Measurements from ENCODE around the gene KYNU.

The KYNU gene

GRCh38 chr2:142862299-142862698 is 15.2 kb upstream of the KYNU start:
- ATAC-seq: no peak
- no peak for TF ChIP-seq SNAI2 (CRISPR knock-in tag; IDR thresholded peaks at IDR 0.05)
- TF ChIP-seq CSRNP3 (CRISPR knock-in tag; IDR thresholded peaks at IDR 0.05): no peak
- no peak for TF ChIP-seq PATZ1 (CRISPR knock-in tag; IDR thresholded peaks at IDR 0.05; ENCODE audit: borderline replicate concordance)

- TF ChIP-seq CSDC2 (CRISPR knock-in tag; IDR thresholded peaks at IDR 0.05): no peak
- no peak for TF ChIP-seq ZNF565 (CRISPR knock-in tag; conservative IDR thresholded peaks at IDR 0.05; ENCODE audit: low read depth)
- TF ChIP-seq TSHZ2 (CRISPR knock-in tag; IDR thresholded peaks at IDR 0.05): no peak
- TF ChIP-seq PATZ1 (CRISPR knock-in tag; IDR thresholded peaks at IDR 0.05; ENCODE audit: borderline replicate concordance): no peak
- no peak for TF ChIP-seq TCF4 (CRISPR knock-in tag; IDR thresholded peaks at IDR 0.05; ENCODE audit: borderline replicate concordance)
- no peak for TF ChIP-seq CSRNP3 (CRISPR knock-in tag; IDR thresholded peaks at IDR 0.05)
- no peak for TF ChIP-seq ARNTL (CRISPR knock-in tag; IDR thresholded peaks at IDR 0.05; ENCODE audit: borderline replicate concordance, low read depth)
- no peak for TF ChIP-seq OSR1 (CRISPR knock-in tag; IDR thresholded peaks at IDR 0.05)
- no peak for TF ChIP-seq BACH2 (CRISPR knock-in tag; IDR thresholded peaks at IDR 0.05; ENCODE audit: borderline replicate concordance)
- no peak for ATAC-seq
Measured at GRCh38 chr2:142862847-142863246, 14.6 kb upstream of the KYNU start.

- ATAC-seq: no peak
- no peak for TF ChIP-seq ISL1 (CRISPR knock-in tag; IDR thresholded peaks at IDR 0.05)
- no peak for TF ChIP-seq RARB (CRISPR knock-in tag; IDR thresholded peaks at IDR 0.05)
- TF ChIP-seq ARNTL (CRISPR knock-in tag; IDR thresholded peaks at IDR 0.05; ENCODE audit: borderline replicate concordance, low read depth): no peak
- no peak for TF ChIP-seq GLIS3 (CRISPR knock-in tag; IDR thresholded peaks at IDR 0.05)
- no peak for TF ChIP-seq PATZ1 (CRISPR knock-in tag; IDR thresholded peaks at IDR 0.05; ENCODE audit: borderline replicate concordance)
- TF ChIP-seq ZNF565 (CRISPR knock-in tag; conservative IDR thresholded peaks at IDR 0.05; ENCODE audit: low read depth): no peak
- no peak for TF ChIP-seq TCF4 (CRISPR knock-in tag; IDR thresholded peaks at IDR 0.05; ENCODE audit: borderline replicate concordance)
- no peak for TF ChIP-seq ZNF70 (CRISPR knock-in tag; IDR thresholded peaks at IDR 0.05)
- TF ChIP-seq SNAI2 (CRISPR knock-in tag; IDR thresholded peaks at IDR 0.05): no peak
- no peak for TF ChIP-seq OSR1 (CRISPR knock-in tag; IDR thresholded peaks at IDR 0.05)
- TF ChIP-seq TOX (CRISPR knock-in tag; IDR thresholded peaks at IDR 0.05; ENCODE audit: borderline replicate concordance): no peak
- no peak for TF ChIP-seq TSHZ2 (CRISPR knock-in tag; IDR thresholded peaks at IDR 0.05)
- TF ChIP-seq ZFP30 (CRISPR knock-in tag; IDR thresholded peaks at IDR 0.05): no peak
- TF ChIP-seq ESRRG (CRISPR knock-in tag; IDR thresholded peaks at IDR 0.05): no peak
- TF ChIP-seq POU6F1 (CRISPR knock-in tag; IDR thresholded peaks at IDR 0.05; ENCODE audit: borderline replicate concordance, low read depth): no peak
Measured at GRCh38 chr2:142863485-142863961, 13.9 kb upstream of the KYNU start.
